Left renal pelvis (tissue), 4 donors: ENCODE data around the gene CNPY1. TPM values are rescaled to one million over a fixed set of nuclear protein-coding genes. Genes with fewer than 3 reads are reported as not detected.
"Not testable (repeated sequence)": the region's sequence is repeated elsewhere in the genome, so short reads cannot be mapped to it uniquely, and the experiment has no call there.

ENCODE experiments used
- DNase-seq, 4 donors: peaks; one replicate each; pipeline ENCODE4 v3.0.0-alpha.2; 2013; ENCODE audit warnings: low read depth in 4 of 4, low spot score in 3 of 4
- polyA plus RNA-seq, 4 donors: library from polyadenylated mRNA; unstranded; fragments of 120-200 nt; gene quantifications; one replicate each; pipeline ENCODE4 v1.2.1, GENCODE V29; 2013; ENCODE audit not compliant: insufficient read length in 4 of 4

CNPY1 gene
- polyA plus RNA-seq, 4 donors, result not detected

DNA sequence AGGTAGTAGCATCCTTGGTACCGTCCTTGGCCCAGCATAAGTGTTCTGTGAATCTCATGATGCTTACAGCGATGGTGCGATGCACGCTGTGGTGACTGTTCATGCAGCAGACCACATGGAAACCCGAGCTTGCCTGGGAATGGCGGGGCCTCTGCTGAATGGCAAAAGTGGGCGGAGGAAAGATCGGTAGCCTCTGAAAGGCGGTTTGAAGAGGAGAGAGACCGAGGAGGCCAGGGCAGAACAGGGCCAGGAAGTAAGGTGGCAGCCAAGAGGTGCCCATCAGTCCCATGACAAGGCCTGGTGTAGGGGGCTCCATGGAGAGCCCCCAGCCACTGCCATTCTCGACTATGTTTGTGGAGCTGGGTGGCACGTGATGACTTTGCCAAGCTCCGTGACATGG, 33.2 kb upstream of the CNPY1 start:
- no peak for DNase-seq

- no peak for DNase-seq
Measured at GRCh38 chr7:155578016-155578415, 31.7 kb upstream of the CNPY1 start.

GRCh38 chr7:155577509-155577905, 31.1 kb upstream of the CNPY1 start:
- no peak for DNase-seq

GRCh38 chr7:155576900-155577508, 30.6 kb upstream of the CNPY1 start:
- DNase-seq, result no peak

DNA sequence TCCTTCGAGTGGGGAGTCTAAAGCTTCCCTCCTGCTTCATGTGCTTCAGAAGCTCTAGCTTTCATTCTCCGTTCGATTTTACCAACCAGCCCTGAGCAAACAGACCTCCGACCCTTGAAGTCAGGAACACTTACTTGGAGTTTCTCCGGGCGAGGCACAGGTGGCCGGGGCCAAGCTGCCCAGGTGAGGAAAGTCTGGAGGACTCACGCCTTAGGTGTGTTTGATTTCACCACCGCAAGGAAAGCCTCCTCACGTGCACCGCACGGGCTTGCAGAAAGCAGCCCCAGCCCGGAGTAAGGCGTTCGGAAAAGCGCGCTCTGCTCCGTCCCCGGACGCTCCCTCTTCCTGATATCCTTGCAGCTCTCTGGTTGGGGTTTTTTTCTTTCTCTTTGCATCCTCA, 30.1 kb upstream of the CNPY1 start:
- no peak for DNase-seq

GRCh38 chr7:155574556-155575290, 28.4 kb upstream of the CNPY1 start:
- no peak for DNase-seq

- no peak for DNase-seq
Measured at GRCh38 chr7:155571581-155572345, 25.4 kb upstream of the CNPY1 start.

GRCh38 chr7:155570991-155571390, 24.6 kb upstream of the CNPY1 start:
- DNase-seq, result no peak

DNA sequence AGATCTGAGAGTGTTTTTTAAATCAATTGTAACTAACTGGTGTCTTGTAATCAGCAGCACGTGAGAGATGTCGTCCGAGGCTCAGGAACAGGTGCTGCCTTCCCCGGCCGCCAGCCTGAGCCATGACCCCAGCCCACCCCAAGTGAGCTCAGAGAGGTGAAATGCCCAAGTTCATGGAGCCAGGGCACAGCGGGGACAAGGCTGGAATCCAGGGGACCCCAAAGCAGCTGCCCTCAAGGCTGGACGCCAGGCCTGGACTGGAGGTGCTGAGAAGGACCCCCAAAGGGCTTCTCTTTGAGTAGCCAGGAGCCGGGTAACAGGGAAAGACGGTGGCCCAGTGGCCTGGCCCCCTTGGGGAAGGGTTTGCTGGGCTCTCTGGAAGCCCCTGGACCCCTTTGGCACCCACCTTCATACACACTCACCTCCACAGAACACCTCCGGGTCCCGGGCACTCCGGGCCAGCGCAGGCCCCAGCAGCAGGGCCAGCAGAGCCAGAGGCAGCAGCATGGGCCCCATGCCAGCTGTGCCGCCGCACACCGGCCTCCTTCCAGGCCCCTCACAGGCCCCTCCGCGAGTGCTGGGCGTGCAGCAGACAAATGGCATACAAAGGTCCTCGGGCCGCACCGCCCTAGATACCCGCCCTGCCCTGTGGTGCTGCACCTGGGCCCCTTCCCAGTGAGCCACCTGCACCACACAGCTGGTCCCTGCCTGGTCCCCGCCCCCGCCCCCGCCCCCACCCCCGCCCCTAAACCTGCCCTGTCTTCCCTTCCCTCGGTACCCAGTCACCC, 24.0 kb upstream of the CNPY1 start:
- no peak for DNase-seq

- no peak for DNase-seq
Measured at GRCh38 chr7:155569681-155570080, 23.3 kb upstream of the CNPY1 start.

- DNase-seq, result no peak
Measured at GRCh38 chr7:155568842-155569494, 22.6 kb upstream of the CNPY1 start.

DNA sequence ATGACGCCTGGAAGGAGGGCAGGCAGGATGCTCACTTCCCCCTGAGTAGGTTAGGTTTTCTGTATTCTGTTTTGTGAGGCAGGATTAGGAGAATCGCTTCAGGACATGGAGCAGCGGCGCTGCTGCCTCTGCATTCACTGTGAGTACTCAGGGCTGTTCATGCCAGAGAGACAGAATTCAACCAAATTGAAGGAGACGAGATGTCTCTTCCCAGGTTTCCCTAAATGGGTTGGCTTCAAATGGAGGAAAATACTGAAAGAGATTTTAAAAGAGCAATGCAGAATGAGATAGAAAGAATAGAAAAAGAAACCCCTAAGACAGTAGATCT, 21.9 kb upstream of the CNPY1 start:
- no peak for DNase-seq

DNA sequence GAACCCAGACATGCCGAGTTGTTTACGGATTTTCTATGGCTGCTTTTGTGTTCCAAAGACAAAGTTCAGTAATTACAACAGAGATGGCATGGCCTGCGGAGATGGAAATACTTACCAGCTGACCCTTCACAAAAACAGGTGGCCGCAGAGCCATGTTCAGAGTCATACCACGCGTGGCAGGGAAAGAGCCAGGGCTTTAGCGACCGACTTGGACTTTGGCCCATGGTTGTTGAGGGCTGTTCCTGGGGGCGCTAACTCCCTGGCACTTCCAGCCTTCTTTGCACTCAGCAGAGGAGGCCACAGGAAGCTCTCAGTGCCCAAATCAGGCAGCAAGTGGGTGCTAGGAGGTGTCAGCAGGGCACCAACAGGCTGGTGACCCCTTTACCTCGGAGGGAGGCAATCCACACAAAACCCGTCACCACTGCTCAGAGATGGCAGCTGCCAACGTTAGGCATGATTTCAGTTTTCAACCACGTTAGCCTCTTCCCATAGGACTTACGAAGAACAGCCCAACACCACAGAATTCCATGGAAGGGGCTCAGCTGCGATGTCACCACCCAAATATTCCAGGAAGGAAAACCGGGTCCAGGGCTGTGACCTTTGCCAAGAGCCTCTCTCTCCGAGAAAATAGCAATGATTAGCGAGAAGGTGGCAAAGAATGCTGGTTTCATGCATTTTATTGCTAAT, 21.4 kb upstream of the CNPY1 start:
- DNase-seq, result no peak

DNA sequence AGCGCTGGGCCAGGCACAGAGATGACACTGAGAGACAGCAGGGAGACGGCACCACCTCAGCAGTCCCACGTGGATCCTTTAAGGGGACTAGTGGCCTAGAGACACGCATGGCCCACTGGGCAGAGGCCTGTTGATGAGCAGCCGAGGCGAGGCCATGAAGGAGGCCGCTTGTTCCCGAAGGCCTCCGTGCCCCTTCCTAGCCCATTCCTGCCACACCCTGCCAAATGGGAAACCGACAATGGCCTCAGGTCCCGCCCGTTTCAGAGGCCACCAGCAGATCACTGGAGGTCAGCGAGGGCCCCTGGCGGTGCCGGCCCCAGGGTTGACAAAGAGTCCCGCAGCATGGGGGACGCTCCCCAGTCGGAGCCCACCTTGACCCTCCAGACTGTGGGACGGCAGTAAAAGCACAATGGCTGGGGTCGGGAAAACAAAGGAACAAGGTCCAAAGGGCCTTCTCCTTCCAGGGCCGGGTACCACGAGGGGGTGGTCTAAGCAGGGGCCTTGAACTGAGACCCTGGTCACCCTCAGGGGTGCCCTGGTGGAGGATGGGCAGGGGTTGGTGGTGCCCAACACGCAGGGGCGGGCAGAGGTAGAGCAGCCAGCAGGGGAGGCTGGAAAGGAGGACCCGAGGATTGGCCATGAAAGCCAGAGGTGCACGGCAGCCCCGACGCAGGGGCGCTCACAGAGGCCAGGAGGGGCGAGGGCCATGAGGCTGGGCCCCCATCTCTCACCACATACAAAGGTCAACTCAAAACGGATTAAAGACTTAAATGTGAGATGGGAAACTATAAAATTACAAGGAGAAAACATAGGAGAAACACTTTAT, 19.9 kb upstream of the CNPY1 start:
- DNase-seq, result no peak

- DNase-seq, result no peak
Measured at GRCh38 chr7:155565596-155565995, 19.2 kb upstream of the CNPY1 start.

DNA sequence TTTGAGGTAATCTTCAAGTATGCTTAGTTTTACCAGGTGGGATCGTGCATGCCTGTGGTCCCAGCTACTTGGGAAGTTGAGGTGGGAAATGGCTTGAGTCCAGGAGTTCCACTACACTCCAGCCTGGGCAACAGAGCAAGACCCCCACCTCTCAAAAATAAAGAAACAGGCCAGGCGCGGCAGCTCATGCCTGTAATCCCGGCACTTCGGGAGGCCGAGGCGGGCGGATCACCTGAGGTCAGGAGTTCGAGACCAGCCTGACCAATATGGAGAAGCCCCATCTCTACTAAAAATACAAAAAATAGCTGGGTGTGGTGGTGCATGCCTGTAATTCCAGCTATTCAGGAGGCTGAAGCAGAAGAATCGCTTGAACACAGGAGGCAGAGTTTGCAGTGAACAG, 16.6 kb upstream of the CNPY1 start:
- not testable (repeated sequence) for DNase-seq

- DNase-seq, result no peak
Measured at GRCh38 chr7:155562106-155562505, 15.7 kb upstream of the CNPY1 start.

DNA sequence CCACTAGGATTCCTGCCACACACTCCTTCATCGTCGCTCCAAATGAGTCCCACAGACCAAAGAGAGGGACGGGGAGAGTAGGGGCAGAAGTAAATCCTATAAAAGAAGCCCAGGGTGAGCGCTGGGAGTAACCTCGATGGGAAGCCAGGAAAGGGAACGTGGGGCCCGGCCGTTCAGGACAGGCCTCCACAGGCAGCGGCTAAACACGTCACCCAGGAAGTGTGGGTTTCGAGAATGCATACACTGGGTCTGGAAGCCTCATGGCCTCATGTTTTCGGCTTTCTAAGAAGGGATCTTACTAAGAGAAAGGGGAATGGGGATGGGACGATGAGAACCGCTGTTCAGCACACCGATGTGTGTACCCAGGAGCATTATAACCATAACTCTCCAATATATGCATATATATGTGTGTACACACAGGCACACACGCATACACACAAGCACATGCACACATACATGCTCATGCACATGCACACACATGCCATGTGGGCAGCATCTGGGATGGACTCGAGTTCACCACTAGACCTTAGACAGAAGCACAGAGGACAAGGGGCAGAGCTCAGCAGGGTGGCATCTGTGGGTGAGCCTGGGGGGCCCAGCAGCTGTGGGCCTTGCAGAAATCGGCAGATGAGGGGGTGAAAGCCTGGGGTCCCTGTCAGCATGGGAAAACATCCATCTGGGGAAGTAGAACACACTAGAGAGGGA, 14.8 kb upstream of the CNPY1 start:
- no peak for DNase-seq
